NCI-H2196 treated with DMSO at 0.1 percent for 48 hours (cell line): ENCODE data around the gene THAP11.
"Not testable (repeated sequence)": the region's sequence is repeated elsewhere in the genome, so short reads cannot be mapped to it uniquely, and the experiment has no call there.

Experiments used
- DNase-seq: peaks from one replicate; lab custom pipeline; 2025; ENCODE audit not compliant: unreplicated experiment; lab: John Stamatoyannopoulos, UW

The THAP11 gene

GRCh38 chr16:67834242-67834614 is 7.9 kb upstream of the THAP11 start:
- no peak for DNase-seq

GRCh38 chr16:67837190-67837589 is 4.9 kb upstream of the THAP11 start:
- DNase-seq = not testable (repeated sequence)

GRCh38 chr16:67837811-67838210 is 4.3 kb upstream of the THAP11 start:
- no peak for DNase-seq

- no peak for DNase-seq
Measured at GRCh38 chr16:67841198-67841815, 813 bp upstream of the THAP11 start.

- DNase-seq = peak; percentile 42
Measured at GRCh38 chr16:67842509-67843342, 606 bp downstream of the THAP11 start.

GRCh38 chr16:67843343-67843765 is 1.2 kb downstream of the THAP11 start:
- no peak for DNase-seq

GRCh38 chr16:67844497-67844896 is 2.4 kb downstream of the THAP11 start:
- no peak for DNase-seq

- DNase-seq = no peak
Measured at GRCh38 chr16:67845291-67846062, 3.4 kb downstream of the THAP11 start.

GRCh38 chr16:67846063-67846319 is 3.9 kb downstream of the THAP11 start:
- no peak for DNase-seq

- peak; percentile 71 for DNase-seq
Measured at GRCh38 chr16:67846320-67847063, 4.4 kb downstream of the THAP11 start, which contains the start of gene NUTF2. TSS of gene NUTF2 (plus strand) at chr16:67846933. CDS start at chr16:67865131, 18,198 bp downstream.

GRCh38 chr16:67847064-67847861 is 5.1 kb downstream of the THAP11 start, which contains the start of gene CENPT:
TSS of gene CENPT (minus strand) at chr16:67847693. CDS start at chr16:67833859, 13,834 bp downstream.
- DNase-seq = no peak

- DNase-seq = no peak
Measured at GRCh38 chr16:67848118-67848517, 6.0 kb downstream of the THAP11 start.

GRCh38 chr16:67853670-67854069 is 11.6 kb downstream of the THAP11 start:
- no peak for DNase-seq

- no peak for DNase-seq
Measured at GRCh38 chr16:67855789-67856188, 13.7 kb downstream of the THAP11 start.

- no peak for DNase-seq
Measured at GRCh38 chr16:67856927-67857546, 14.9 kb downstream of the THAP11 start.

- DNase-seq = peak; percentile 42
Measured at GRCh38 chr16:67857547-67858233, 15.6 kb downstream of the THAP11 start.

GRCh38 chr16:67858500-67858899 is 16.4 kb downstream of the THAP11 start:
- DNase-seq = no peak

- no peak for DNase-seq
Measured at GRCh38 chr16:67860589-67861398, 18.7 kb downstream of the THAP11 start.
